PC-9 (cell line): ENCODE results near the gene CPN2. TPM values are rescaled to one million over a fixed set of nuclear protein-coding genes. Genes with fewer than 3 reads are reported as not detected.

Source experiments
- Bru-seq: library from RNA; stranded (reverse); fragments of 400-500 nt; gene quantifications from one replicate; lab custom pipeline; 2021; lab: Mats Ljungman, UMichigan
- BruChase-seq, 2 experiments: library from RNA; stranded (reverse); fragments of 400-500 nt; gene quantifications; one replicate each; lab custom pipeline; 2021; lab: Mats Ljungman, UMichigan
- BruUV-seq: library from RNA; stranded (reverse); fragments of 400-500 nt; replicated peaks from 2 replicates; lab custom pipeline; 2021; lab: Mats Ljungman, UMichigan
- CTCF ChIA-PET: fragments of 300-600 bp; sonication (Branson Sonifier 250); formaldehyde crosslinking; loops from one replicate; lab custom pipeline; 2022; ENCODE audit warnings: antibody characterized with exemption; lab: Charles Lee
- POLR2A ChIA-PET: fragments of 300-600 bp; sonication (Branson Sonifier 250); formaldehyde crosslinking; loops from one replicate; lab custom pipeline; 2022; ENCODE audit warnings: antibody characterized with exemption; ENCODE audit not compliant: unreplicated experiment; lab: Charles Lee
- DNase-seq, 2 experiments: peaks; one replicate each; pipeline versions ENCODE4 v3.0.0 to v3.0.0-alpha.2; 2015 to 2022; ENCODE audit warnings: mixed read lengths in 1 of 2
- H2AFZ ChIP-seq: fragments of 200-600 bp; sonication (generic); 2 replicates; pipeline ENCODE4 v1.8.1; 2017; ENCODE audit warnings: antibody characterized with exemption
- H3F3A ChIP-seq: fragments of 200-600 bp; sonication (generic); 2 replicates; pipeline ENCODE4 v1.8.1; 2017; ENCODE audit warnings: antibody characterized with exemption, mild to moderate bottlenecking, low read depth; ENCODE audit not compliant: insufficient read depth
- H3K27ac ChIP-seq: fragments of 200-600 bp; sonication (generic); 2 replicates; pipeline ENCODE4 v1.6.1; 2016; ENCODE audit warnings: mixed run types
- H3K27me3 ChIP-seq: fragments of 200-600 bp; sonication (generic); 2 replicates; pipeline ENCODE4 v1.6.1; 2016; ENCODE audit warnings: low read depth, mixed run types; ENCODE audit not compliant: insufficient read depth
- H3K36me3 ChIP-seq: fragments of 200-600 bp; sonication (generic); 2 replicates; pipeline ENCODE4 v1.6.1; 2016; ENCODE audit warnings: low read depth, mixed run types
- H3K4me1 ChIP-seq: fragments of 200-600 bp; sonication (generic); replicated peaks from 2 replicates; pipeline ENCODE4 v1.6.1; 2016; ENCODE audit warnings: mixed run types; ENCODE audit not compliant: insufficient read depth
- H3K4me2 ChIP-seq: fragments of 200-600 bp; sonication (generic); 2 replicates; pipeline ENCODE4 v1.6.1; 2017; ENCODE audit warnings: mixed run types
- H3K4me3 ChIP-seq: fragments of 200-600 bp; sonication (generic); 2 replicates; pipeline ENCODE4 v1.6.1; 2016; ENCODE audit warnings: mixed run types
- H3K79me2 ChIP-seq: fragments of 200-600 bp; sonication (generic); 2 replicates; pipeline ENCODE4 v1.6.1; 2017; ENCODE audit warnings: low read depth, mixed run types
- H3K9me2 ChIP-seq: fragments of 200-600 bp; sonication (generic); 2 replicates; pipeline ENCODE4 v1.8.1; 2017; ENCODE audit warnings: mild to moderate bottlenecking; ENCODE audit not compliant: insufficient read depth
- H3K9me3 ChIP-seq: fragments of 200-600 bp; sonication (generic); 2 replicates; pipeline ENCODE4 v1.8.1; 2016; ENCODE audit warnings: low read depth; ENCODE audit not compliant: insufficient read depth
- H4K20me1 ChIP-seq: fragments of 200-600 bp; sonication (generic); 2 replicates; pipeline ENCODE4 v1.8.1; 2017; ENCODE audit not compliant: insufficient read depth
- CTCF ChIP-seq: fragments of 200-600 bp; sonication (generic); conservative IDR thresholded peaks from 2 replicates; pipeline ENCODE4 v1.6.1; 2017; ENCODE audit warnings: mixed run types, antibody characterized with exemption, mild to moderate bottlenecking, moderate library complexity
- EZH2 ChIP-seq: fragments of 200-600 bp; sonication (generic); IDR thresholded peaks from 2 replicates; pipeline ENCODE4 v1.8.0; 2017; ENCODE audit warnings: antibody characterized with exemption, low read depth
- intact Hi-C: fragments of 100-400 bp; cut with micrococcal nuclease; formaldehyde crosslinking; loops from one replicate; pipeline ENCODE4 v1.10.0; 2022; ENCODE audit not compliant: unreplicated experiment
- long read RNA-seq: library from polyadenylated mRNA; stranded (forward); transcript quantifications from one replicate; pipeline ENCODE4 v2.0.0, GENCODE V29; 2022
- total RNA-seq: library from RNA; stranded (reverse); gene quantifications from 2 replicates; pipeline ENCODE4 v1.2.3, GENCODE V29; 2021

Gene CPN2
- not detected in 2 replicates for total RNA-seq
- Bru-seq, nascent RNA, result not detected
- BruChase-seq, experiment 1, labeled RNA remaining after a 2-hour chase, result not detected
- not detected for BruChase-seq, experiment 2, labeled RNA remaining after a 6-hour chase
- long read RNA-seq, result 0 reads

- no peak within 1 kb of the TSS for H3K27ac ChIP-seq
- H2AFZ ChIP-seq, result no peak within 1 kb of the TSS
- no TSS peak for BruUV-seq
- TF ChIP-seq CTCF, result no peak
- TF ChIP-seq EZH2, result no peak
- H3K9me3 ChIP-seq, result no peaks in the 10 kb centered on the region
- CTCF ChIA-PET, result interaction anchor here (0.8 kb wide), 1 partner anchor 35 kb away, joined by 4 read pairs; no protein-coding TSS in a partner anchor
- no peaks in the 10 kb centered on the region for H3K79me2 ChIP-seq
- POLR2A ChIA-PET, result no interaction called here
- intact Hi-C loops, result no loop called here
- no peak for DNase-seq
- H3F3A ChIP-seq, result peaks cover 8% of the 10 kb centered on the region
- H4K20me1 ChIP-seq, result no peaks in the 10 kb centered on the region
- no peaks in the 10 kb centered on the region for H3K9me2 ChIP-seq
- no peak within 1 kb of the TSS for H3K4me3 ChIP-seq
- H3K4me2 ChIP-seq, result no peak within 1 kb of the TSS
- peaks cover 9% of the 10 kb centered on the region for H3K27me3 ChIP-seq
- no peaks in the 10 kb centered on the region for H3K36me3 ChIP-seq
- H3K4me1 ChIP-seq, result no peaks in the 10 kb centered on the region
Observed at GRCh38 chr3:194351080-194351672, at the start of gene CPN2. Gene CPN2 (minus strand): TSS chr3:194351328. CDS start chr3:194342702, 8,626 bp downstream.

GRCh38 chr3:194399874-194400411 lies 48.8 kb upstream of the CPN2 start:
- Histone ChIP-seq H3K79me2 (no peaks in the 10 kb centered on the region; the same call in 1 of the 2 replicates), H3K9me3 (no peaks in the 10 kb centered on the region), H3K9me2 (no peaks in the 10 kb centered on the region), H3K27me3 (no peaks in the 10 kb centered on the region), H3K4me2 (no peak overlapping the region), H3K4me3 (no peak overlapping the region), H3K27ac (no peak overlapping the region), H4K20me1 (peaks cover 7% of the 10 kb centered on the region), H3K4me1 (no peaks in the 10 kb centered on the region), H3F3A (peaks cover 38% of the 10 kb centered on the region), H3K36me3 (peaks cover 11% of the 10 kb centered on the region), H2AFZ (no peak overlapping the region)
- no peak for DNase-seq
- CTCF ChIA-PET, result no interaction called here
- intact Hi-C loops, result loop anchor here (5.0 kb wide), 3 partner anchors 738 to 1588 kb away; no protein-coding TSS in a partner anchor
- TF ChIP-seq EZH2 (no peak), CTCF (no peak)
- POLR2A ChIA-PET, result no interaction called here
- no TSS peak for BruUV-seq

- intact Hi-C loops, result no loop called here
- Histone ChIP-seq H3K36me3 (peaks cover 8% of the 10 kb centered on the region), H3K9me2 (no peaks in the 10 kb centered on the region), H3K27me3 (no peaks in the 10 kb centered on the region), H3K79me2 (no peaks in the 10 kb centered on the region; the same call in 1 of the 2 replicates), H3K4me3 (no peak within 1 kb of the TSS), H4K20me1 (peaks cover 3% of the 10 kb centered on the region), H3K4me2 (no peak within 1 kb of the TSS), H3K4me1 (no peaks in the 10 kb centered on the region), H3F3A (peaks cover 32% of the 10 kb centered on the region), H3K27ac (no peak within 1 kb of the TSS), H2AFZ (no peak within 1 kb of the TSS), H3K9me3 (no peaks in the 10 kb centered on the region)
- BruUV-seq, result no TSS peak
- no peak for DNase-seq
- ChIA-PET CTCF (no interaction called here), POLR2A (interaction anchor here (0.6 kb wide), 1 partner anchor 693 kb away, joined by 7 read pairs; no protein-coding TSS in a partner anchor)
- no peak for TF ChIP-seq EZH2
- TF ChIP-seq CTCF, result no peak
Observed at GRCh38 chr3:194399166-194399565, 48.0 kb upstream of the CPN2 start, which contains the start of gene GP5. Gene GP5 (minus strand): TSS chr3:194399266. CDS start chr3:194398282, 984 bp downstream.
